Breast epithelium (tissue), 3 donors: Measurements from ENCODE around the gene PSME3.

Experiments
- POLR2A ChIP-seq: fragments of 450-650 bp; IDR thresholded peaks from one replicate; pipeline ENCODE4 v1.6.1; 2016; ENCODE audit warnings: antibody characterized with exemption, mild to moderate bottlenecking, moderate library complexity
- POLR2AphosphoS5 ChIP-seq, 3 donors: sonication (generic); formaldehyde crosslinking; IDR thresholded peaks; one replicate each; pipeline ENCODE4 v1.6.1; 2017; ENCODE audit warnings: antibody characterized with exemption in 3 of 3
- TF ChIP-seq, protein P1 (sequence below), 3 donors: fragments of 450-650 bp; IDR thresholded peaks; one replicate each; pipeline ENCODE4 v1.5.1; 2016 to 2017; ENCODE audit warnings: antibody characterized with exemption in 3 of 3, mild to moderate bottlenecking in 3 of 3, moderate library complexity in 3 of 3

DNA sequence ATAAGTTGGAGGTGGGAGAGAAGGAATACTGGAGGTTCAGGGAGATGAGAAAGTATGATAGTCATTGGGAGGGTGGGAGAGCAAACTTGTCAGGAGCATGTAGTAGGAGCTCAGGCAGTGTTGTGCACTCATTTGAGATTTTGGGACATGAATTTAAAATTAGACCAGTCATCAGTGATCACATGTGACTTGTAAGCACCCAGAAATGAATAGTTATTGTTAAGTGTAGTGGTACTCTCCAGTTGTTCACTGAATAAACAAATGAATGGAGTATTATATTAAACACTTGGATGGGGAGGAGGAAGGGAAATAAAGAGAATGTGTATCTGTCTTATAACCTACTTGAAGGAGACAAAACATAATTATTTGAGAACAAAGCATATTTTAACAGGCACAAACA lies 2.2 kb upstream of the PSME3 start:
- TF ChIP-seq, protein P1, sequence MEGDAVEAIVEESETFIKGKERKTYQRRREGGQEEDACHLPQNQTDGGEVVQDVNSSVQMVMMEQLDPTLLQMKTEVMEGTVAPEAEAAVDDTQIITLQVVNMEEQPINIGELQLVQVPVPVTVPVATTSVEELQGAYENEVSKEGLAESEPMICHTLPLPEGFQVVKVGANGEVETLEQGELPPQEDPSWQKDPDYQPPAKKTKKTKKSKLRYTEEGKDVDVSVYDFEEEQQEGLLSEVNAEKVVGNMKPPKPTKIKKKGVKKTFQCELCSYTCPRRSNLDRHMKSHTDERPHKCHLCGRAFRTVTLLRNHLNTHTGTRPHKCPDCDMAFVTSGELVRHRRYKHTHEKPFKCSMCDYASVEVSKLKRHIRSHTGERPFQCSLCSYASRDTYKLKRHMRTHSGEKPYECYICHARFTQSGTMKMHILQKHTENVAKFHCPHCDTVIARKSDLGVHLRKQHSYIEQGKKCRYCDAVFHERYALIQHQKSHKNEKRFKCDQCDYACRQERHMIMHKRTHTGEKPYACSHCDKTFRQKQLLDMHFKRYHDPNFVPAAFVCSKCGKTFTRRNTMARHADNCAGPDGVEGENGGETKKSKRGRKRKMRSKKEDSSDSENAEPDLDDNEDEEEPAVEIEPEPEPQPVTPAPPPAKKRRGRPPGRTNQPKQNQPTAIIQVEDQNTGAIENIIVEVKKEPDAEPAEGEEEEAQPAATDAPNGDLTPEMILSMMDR (IDR thresholded peaks at IDR 0.05) = no peak
- TF ChIP-seq POLR2AphosphoS5 (IDR thresholded peaks at IDR 0.05) (no peak), POLR2A (no peak)
